Embryonic facial prominence (tissue), 1 donor: ENCODE results near the gene KATNAL2.
A peak's percentile ranks its signal among the peaks of the same experiment; 100 is the strongest.

Experiments
- DNase-seq: peaks from one replicate; pipeline ENCODE4 v3.0.0-alpha.2; 2016; ENCODE audit errors: extremely low spot score

Gene KATNAL2

DNA sequence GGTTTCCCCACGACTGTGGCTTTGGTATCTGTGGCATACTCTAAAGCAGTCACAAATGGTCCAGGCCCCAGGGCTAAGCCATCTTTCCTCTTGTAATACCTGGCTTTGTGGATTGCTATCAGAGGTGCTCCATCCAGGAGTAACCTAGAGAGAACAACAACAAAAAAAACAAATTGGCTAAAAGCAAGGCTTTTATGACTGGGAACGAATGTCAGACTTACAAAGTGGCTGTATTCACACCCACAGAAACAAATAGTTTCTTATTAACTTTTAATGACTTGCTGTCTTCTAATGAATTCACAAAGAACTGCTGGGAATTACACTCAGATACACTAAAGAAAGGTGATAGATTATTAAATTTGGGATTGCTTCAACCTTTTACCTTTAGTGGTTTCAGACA, 197.8 kb downstream of the KATNAL2 start:
- no peak for DNase-seq

- DNase-seq: no peak
Observed at GRCh38 chr18:47118981-47119380, 201.6 kb downstream of the KATNAL2 start.

GRCh38 chr18:47120428-47120827, 203.0 kb downstream of the KATNAL2 start:
- no peak for DNase-seq

DNA sequence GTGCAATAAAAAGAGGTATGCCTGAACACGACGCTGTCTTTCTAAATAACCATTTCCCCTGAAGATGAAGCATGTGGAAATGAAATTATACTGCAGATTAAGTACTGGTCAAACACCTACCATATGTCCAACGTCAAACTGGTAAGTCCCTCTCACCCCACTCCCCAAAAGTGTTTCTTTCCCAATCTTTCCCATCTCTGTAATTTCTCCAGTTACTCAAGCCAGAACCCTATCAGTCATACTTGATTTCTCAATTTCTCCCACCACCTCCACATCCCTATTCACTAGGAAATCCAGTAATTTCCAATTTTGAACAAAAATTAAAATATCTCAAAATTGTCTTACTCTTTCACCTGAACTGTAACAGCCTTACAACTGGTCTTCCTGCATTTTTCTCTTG, 203.7 kb downstream of the KATNAL2 start:
- no peak for DNase-seq

DNA sequence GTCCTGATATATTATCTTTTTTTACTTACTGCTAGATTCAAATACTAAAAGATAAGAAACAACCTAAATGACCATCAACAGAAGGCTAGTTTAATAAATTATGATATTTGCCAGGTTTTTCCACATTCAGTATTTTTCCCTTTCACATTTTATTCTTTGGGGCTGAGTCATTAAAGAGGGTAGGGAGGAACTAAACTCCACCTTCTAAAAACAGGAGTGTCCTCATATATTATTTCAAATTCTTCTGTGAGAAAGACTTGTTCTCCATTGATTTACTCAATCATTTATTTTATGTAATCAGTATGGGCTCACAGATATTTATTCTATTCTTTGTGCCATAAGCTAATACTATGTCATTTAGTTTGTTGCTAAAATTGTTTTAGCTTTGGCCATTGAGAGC, 223.9 kb downstream of the KATNAL2 start:
- no peak for DNase-seq

GRCh38 chr18:47143153-47143552, 225.8 kb downstream of the KATNAL2 start:
- DNase-seq: no peak

- no peak for DNase-seq
Observed at GRCh38 chr18:47143899-47144485, 226.6 kb downstream of the KATNAL2 start.

- DNase-seq: no peak
Observed at GRCh38 chr18:47146206-47146605, 228.8 kb downstream of the KATNAL2 start.

- no peak for DNase-seq
Observed at GRCh38 chr18:47149457-47150028, 232.1 kb downstream of the KATNAL2 start.

- peak; percentile 59 for DNase-seq
Observed at GRCh38 chr18:47150029-47150823, 232.8 kb downstream of the KATNAL2 start, which contains the start of gene HDHD2. TSS of gene HDHD2 (minus strand) at chr18:47150500. CDS start at chr18:47136439, 14,061 bp downstream.

DNA sequence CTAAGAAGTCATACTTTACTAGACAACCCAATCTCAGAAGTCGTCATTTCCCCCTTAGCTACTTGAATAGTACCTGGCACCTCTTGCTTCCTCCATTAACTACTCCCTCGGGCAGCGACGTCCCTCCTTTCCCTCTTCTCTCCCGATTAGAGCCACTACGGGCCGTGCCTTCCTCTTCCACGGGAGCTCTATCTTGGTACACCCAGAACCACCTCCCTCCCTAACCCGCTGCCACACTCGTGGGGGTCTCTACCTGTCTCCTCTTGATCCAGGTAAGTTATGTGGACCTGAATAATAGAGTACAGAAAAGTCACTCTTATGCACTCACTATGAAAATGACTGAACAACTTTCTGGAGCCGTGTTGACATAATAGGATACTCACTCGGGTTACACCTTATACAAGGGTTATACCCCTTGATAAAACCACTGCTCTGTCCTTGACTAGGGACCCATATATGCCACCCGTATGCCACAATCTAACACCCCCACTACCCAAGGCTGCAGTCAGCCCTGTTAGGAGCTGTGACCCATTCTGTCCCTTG, 233.5 kb downstream of the KATNAL2 start:
- no peak for DNase-seq

DNA sequence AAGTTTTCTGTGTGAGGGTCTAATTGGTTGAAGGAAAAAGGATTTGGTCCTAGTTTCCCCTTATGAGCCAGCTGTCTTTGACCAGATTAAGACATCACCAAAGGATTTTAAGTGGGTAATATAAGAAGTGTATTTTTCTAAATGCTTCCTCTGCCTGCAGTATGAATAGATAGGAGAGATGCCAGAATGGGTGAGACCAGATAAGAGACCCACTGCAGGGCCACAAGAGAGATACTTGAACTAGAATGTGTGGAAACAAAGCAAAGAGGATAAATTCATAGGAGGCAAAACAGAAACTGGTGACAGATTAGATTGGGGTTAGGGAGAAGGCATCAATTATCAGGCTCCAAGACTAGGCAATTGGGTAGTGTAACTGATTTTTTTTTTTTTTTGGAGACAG, 234.0 kb downstream of the KATNAL2 start:
- no peak for DNase-seq
